Kasumi-1 (cell line): ENCODE measurements around the gene NOX4.

ENCODE experiments used
- DNase-seq, 2 experiments: peaks; one replicate each; lab custom pipeline; 2025; lab: John Stamatoyannopoulos, UW

Gene NOX4

DNA sequence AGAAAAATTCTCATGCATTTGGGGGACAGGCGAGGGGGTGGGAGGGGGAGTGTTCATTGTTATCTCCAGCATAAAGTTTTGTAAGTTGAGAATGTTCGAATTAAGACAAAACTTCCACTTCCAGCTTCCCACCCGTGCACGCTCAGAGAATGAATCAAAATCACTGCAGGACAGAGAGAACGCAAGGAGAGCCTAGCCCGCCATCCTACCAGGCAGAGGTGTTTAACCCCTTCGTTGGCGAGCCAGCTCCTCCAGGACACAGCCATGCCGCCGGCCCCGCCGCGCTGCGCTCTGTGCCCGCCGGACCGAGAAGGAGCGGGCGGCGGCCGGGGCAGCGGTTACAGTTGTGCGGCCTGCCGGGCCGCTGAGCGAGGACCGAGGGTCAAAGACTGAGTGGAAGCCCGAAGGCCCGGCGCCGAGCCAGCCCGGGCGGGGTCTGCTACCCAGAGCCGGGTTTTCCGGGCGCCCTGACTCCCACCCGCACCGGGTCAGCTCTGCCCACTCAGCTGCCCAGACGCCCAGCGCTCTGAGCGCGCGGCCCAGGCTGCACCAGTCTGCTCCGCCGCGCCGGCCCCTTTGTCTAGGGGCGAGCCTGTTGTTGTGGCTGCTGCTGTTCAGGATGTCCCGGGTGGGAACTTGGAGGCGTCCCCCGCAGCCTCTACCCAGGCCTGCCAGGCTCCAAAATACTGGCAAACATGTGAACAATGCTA, at the start of gene NOX4:
NOX4 (minus strand) TSS at position 395 of the 710 bp plus-strand sequence; CDS start at position 266, 129 bp downstream.
- DNase-seq = no peak

DNA sequence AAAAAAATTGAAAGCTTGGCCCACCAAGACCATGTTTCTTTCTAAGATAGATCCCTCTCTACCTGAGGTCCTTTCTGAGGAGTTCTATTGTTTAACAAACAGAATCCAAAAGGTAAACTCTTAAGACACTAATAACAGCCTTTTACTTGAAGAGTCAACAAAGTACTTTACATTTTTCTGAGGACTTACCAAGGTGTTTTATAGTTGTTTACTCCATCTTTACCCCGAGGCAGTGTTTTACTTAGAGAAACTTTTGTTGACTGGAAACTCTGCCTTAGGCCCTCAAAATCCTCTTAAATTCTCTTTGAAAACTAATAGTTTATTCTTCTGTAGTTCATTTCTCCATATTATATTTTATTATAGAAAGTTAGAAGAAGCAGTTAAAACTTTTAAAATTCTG, 49.7 kb upstream of the NOX4 start:
- no peak for DNase-seq

DNA sequence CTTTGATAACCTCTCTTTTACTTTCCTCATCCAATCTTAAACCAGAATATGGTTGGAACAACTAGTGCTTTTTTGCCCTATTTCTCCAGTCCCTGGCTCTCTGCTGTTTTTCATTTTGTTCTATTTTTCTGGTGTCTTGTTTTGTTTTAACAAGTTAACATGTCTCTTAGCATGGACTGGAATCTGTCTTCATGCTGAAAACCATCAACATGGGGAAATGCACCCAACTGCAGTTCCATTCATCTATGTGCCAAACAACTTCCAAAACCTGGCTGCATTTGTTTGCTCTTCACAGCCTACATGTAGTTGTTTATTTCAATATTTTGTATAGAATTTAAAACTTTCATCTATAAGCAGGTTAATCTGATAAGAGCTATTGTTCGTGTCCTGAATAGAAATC, 46.8 kb upstream of the NOX4 start:
- DNase-seq = no peak

DNA sequence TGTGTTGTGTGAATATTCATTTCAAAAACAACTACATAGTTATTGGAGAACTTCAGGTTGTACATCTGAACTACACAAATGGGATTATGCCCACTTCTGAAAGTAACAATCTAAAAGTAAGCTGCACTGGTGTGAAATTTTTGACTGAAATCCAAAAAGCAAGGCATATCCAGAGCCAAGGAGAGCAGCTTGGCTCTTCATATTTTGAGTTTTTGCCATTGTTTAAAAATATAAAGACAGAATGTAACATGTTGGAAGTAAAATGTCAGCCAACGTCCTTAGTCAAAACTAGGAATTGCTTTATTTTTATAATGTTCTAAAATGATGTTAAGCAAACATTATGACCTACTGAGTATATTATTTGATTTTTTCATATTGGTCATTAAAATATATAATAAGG, 45.8 kb upstream of the NOX4 start:
- no peak for DNase-seq

DNA sequence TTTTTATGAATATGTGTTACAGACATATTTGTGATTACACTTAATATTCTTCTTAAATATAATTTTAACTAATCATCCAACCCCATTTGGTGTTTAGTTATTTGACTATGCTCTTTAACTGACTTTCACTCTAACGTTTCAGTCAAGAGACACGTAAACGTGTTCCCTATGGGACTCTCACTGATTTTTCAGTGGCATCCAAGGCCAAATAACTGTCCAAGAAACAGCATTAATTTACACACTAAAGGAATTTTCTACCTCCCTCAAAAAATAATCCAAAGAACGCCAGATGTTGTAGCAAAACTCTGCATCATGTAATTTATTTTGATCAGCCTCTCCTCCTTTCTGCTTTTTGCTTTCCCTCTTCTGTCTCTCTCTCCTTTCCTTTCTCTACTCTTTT, 44.0 kb upstream of the NOX4 start:
- DNase-seq = no peak

DNA sequence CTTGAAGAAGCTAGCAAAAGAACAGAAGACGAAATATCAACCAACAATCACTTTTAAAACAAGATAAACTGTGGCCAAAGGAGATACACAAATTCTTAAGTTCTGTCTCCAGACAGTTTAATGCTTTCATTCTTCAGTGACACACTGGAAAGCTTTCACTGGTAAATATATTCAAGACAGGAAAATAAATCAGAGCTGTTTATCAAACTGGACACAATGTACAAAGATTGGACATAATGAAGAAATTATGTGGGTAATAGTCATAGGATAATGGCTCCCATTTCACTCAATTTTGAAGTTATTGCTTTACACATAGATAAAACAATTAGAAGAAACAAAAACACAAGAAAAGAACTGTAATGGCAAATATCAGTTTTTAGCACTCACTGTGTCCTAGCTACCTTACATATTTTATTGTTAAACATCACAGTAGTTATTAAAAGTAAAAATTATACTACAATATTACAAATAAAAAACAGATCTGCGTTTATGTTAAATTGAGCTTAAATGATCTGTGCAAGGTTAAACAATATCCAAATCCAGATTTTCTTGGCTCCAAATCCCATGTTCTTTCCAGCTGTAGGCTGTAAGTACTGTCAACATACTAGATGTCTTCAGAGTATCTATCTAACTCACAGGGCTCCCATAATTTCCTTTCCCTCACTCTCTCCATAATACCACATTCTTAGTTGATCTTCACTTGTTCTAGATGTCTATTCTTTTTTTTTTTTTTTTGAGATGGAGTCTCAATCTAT, 38.6 kb upstream of the NOX4 start:
- no peak for DNase-seq

DNA sequence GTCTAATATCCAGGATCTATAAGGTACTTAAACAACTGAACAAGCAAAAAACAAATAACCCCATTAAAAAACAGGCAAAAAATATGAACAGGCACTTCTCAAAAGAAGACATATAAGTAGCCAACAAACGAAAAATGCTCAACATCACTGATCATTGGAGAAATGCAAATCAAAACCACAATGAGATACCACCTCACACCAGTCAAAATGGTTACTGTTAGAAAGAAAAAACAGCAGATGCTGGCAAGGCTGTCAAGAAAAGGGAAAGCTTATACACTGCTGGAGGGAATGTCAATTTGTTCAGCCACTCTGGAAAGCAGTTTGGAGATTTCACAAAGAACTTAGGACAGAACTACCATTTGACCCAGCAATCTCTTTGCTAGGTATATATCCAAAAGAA, 30.6 kb upstream of the NOX4 start:
- DNase-seq = no peak

DNA sequence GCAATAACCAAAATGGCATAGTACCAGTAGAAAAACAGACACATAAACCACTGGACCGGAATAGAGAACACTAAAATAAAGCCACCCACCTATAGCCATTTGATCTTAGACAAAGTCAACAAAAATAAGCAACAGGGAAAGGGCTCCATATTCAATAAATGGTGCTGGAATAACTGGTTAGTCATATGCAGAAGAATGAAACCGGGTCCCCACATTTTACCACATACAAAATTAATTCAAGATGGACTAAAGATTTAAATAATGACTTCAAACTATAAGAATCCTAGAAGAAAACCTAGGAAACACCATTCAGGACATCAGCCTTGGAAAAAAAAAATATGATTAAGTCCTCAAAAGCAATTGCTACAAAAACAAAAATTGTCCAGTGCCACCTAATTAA, 30.1 kb upstream of the NOX4 start:
- no peak for DNase-seq

DNA sequence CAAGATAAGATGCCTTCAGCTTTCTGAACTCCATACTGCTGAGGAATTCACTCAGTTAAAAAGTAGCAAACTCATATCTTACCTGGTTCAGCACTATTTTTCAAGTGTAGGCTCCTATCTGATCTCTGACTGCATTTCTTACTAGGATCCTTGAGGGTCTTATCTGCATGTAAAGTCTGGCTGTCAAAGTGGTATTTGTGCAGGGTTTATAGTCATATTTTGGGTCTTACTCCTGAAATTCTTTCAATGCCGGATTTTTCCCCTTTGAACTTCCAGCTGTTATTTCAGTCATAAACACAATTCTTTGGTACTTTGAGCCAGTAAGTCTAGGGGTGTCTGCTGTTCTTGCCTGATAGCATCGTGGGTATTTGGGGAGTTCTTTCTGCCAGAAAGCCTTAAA, 25.3 kb upstream of the NOX4 start:
- DNase-seq = no peak

DNA sequence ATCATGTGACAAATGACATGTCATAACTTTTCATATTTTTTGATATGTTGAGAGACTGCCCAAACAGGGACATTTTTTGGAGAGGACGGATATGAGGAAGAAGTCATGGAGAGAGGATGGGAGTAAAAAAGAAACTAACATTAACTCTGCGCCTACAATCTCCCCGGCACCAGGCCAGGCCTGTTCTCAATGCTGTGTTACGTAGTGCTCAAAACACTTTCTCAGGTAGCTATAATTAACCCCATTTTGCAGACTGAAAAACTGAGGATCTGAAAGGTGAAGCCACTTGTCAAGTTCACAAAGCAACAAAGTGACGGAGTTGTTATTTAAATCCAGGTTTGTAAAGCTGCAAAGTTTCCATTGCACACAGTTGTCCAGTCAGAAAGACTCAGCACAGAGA, 17.4 kb upstream of the NOX4 start:
- no peak for DNase-seq

DNA sequence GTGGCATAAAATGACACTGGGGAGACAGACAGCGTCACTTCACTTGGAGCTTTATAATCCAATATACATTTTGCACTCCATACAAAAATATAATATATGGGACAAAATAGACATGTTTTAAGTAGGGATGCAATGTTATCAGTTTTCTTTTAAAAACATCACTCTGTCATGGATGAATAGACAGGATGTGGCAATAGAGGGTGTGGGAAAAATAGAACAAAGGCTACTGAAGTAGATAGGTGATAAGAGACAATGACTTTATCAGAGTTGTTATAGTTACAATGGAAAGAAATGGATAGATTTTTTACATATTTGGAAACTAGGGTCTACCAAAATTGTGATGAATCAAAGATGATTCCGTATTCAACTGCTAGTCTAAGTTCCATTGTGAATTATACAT, 13.1 kb upstream of the NOX4 start:
- DNase-seq = no peak

DNA sequence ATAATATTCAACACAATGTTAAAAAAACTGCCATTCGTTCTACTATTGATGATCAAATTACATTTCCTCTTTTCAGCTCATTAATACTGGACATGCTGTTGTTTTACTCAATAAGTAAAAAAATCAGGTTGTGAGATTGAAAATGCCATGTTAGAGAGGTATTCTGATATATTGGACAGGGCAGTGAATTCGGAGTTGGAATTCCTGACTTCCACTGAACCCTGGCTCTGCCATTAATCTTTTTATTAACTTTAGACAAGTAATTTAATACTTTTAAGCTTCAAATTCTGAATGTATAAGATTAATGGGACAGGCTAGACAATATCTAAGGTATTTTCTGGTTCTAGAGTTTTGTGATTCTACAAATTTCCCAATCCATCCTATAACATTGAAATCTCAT, 12.2 kb upstream of the NOX4 start:
- no peak for DNase-seq

DNA sequence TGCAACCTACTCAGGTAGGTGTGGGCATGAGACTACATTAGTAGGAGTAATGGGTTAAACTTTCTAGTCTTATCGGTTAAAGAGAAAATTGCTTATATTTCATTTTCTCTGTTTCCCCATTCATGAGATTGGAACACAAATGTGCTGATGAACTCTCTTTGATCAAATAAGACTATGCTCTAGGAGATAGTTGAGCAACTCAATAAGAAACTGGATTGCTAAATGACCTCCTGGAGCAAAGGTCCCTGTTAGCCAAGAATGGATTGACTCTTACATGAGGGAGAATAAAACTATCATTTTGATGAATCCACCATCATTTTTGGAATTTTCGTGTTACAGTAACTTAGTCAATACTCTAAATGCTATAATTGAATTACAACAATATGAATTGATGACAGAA, 11.1 kb upstream of the NOX4 start:
- DNase-seq = no peak

DNA sequence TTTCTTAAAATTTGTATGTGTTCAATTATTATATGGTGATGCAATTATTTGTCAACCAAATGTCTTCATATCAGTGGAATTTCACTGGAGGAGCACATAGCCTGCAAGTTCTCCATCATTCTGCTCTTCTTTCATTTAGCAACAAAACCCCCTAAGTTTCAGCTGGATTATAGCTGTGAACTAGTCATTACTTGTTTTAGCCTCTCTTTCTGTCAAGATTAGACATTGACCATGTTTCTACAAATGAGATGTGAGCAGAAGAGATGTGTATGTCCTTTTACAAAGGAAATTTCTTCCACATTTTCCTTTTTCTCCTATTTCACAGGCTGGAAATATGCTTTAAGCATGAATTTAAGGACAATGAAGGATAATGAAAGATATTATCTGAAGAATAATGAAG, 9.2 kb upstream of the NOX4 start:
- DNase-seq = no peak

DNA sequence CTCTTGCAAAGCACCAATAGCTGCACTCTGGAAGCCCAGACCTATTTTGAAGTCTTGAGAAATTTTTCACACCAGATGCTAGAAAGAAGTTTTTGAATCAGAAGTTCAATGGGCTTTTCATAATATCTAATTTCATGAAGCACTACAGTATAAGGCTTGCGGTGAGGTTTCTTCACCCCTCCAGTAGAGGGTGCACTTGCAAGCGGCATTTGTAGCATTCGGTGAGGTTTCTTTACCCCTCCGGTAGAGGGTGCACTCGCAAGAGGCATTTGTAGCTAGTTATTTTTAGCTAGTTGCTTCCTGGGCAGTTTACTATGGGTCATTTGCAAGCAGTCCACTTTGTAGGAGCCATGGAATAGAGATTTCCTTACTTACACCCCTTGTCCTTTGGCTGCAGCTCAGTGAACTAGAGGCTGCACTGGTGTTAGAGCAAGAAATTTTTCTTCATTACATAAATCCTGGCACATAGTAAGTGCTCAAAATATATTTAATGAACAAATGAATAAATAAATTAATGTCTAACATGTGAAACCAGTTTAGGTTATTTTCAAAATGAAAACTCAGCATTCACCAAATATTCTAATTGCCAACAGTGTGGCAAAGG, 7.8 kb upstream of the NOX4 start:
- peak; percentile 46 to 50 for DNase-seq

DNA sequence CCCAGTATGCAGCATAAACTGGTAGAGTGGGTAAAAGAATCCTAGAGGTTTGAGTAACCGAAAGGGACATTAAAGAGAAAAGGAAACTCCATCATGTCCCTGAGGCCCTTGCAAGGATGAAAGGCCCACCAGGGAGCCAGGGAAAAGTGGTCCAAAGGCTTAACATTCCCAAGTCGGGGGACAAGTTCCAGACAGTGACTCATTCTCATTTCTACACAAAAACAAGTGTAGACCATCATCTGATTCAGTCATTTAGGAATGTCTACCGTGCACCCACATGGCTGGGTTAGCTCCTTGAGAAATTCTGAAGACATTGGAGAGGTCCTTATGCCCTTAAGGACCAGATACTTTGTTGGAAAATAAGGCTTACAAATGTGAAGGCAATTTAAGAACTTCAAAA, 4.8 kb upstream of the NOX4 start:
- DNase-seq = peak in 1 of 2 experiments; percentile 5

DNA sequence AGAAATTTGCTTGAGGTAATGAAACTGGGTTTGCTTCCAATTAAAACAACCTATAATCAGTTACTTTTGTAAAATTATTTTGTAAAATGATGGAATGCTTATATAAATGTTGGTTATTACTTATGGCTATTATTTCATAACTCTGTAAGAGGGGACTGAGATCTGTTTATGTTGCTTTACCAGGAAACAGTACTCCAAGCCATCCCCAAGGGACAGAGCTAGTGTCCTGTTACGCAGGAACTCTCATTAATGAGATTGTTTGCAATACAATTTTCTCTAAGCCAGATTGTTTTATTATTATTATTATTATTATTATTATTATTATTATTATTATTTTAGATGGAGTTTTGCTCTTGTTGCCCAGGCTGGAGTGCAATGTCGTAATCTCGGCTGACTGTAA, 2.3 kb upstream of the NOX4 start:
- no peak for DNase-seq

DNA sequence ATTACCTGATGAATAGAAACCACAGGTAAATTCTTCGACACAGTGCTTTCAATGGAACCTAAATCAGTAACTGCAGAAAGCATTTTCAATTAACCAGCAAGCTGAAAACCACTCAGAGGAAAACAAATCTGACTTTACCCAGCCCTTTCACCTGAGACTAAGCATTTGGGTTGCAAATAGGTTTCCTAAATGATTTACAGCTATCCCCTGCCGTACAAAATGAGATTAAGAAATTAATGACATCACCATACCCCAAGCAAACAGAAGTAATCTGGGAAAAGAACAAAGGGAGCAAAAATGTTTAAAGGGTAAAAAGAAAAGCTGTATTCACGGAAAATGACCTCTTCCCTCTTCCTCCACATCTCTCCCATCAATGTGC, 584 bp downstream of the NOX4 start:
- DNase-seq = no peak

DNA sequence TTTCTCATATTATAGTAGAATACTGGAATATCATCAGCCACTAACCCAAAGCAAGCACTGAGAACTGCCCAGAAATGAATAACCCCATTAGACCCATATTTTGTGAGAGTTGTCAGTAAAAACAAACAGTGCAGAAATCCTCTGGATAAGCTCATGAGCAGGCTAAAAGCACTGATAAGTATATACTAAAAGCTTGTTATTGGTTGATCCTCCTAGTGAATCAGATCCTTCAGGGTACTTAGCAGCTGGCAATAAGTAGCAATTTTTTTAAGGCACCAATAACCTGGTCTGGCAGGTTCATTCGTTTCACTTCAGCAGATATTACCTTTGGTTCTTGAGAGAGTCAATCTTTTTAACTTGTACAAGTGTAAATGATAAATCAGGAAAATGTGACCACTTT, 1.2 kb downstream of the NOX4 start:
- DNase-seq = no peak

DNA sequence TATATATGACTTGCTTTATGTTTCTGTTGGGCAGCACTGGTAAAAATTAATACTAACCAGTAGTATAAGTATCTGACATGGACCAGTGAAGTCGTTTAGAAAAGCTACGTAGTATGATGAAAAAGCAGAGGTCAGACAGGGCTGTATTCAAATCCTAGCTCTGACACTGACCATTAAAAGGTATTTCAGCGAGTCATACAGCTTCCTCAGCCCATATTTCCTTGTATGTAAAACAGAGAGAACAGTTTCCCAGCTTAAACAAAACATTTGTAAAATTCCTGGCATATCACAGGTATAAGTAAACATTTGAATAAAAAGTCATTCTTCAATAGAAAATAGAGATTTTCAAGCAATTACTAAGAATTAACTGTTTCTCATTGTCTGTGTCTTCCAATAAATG, 4.2 kb downstream of the NOX4 start:
- no peak for DNase-seq

DNA sequence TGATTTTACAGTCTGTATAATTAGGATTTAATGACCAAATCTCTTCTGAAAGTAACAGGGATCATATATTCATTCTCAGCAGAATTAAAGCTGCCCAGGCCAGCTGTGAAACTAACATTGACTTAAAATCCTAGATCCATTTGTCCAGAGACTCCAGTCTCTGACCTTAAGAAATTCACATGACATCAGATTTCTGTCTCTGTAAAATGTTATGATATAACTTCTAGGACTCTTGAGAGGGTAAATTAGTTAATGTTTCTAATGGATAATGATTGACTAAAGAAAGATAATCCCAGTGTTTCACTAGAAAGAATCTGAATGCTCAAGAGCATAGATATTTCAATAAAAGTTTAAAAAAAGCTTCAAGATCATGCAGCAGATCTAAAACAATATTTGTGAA, 6.3 kb downstream of the NOX4 start:
- DNase-seq = no peak

DNA sequence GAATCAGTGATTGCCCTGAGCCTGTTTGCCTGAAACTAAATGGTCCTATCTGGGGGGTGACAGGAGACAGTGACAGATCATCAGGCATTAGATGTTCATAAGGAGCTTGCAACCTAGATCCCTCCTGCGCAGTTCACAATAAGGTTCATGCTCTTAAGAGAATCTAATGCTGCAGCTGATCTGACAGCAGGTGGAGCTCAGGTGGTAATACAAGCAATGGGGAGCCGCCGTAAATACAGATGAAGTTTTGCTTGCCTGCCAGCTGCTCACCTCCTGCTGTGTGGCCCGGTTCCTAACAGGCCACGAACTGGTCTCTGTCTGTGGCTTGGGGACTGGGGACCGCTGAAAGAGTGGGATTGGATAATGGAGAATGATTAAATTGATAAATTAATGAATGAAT, 14.0 kb downstream of the NOX4 start:
- no peak for DNase-seq

DNA sequence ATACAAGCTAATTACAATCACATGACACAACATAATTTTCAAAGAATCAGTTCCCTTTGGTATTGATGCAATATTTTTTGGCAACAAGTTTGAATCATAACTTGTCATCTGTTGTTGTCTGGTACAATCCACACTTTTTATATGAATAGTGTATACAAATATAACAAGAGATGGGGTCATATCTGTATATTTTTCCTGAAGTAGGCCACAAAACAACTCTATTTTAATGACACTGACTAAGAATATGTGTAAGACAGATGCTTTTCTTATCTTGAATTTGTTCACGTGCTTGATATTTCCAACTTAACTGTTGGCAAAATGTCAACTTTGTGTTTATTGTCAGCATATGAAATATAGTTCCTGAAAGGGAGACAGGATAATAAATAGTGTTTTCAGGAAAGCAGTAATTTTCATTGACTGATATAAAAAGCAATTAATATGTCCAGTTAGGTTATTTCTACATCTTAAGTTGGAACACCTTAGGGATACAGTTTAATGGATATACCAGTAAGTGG, 27.9 kb downstream of the NOX4 start:
- DNase-seq = no peak
